ENCODE measurements around the gene LNPEP.

Gene LNPEP

DNA sequence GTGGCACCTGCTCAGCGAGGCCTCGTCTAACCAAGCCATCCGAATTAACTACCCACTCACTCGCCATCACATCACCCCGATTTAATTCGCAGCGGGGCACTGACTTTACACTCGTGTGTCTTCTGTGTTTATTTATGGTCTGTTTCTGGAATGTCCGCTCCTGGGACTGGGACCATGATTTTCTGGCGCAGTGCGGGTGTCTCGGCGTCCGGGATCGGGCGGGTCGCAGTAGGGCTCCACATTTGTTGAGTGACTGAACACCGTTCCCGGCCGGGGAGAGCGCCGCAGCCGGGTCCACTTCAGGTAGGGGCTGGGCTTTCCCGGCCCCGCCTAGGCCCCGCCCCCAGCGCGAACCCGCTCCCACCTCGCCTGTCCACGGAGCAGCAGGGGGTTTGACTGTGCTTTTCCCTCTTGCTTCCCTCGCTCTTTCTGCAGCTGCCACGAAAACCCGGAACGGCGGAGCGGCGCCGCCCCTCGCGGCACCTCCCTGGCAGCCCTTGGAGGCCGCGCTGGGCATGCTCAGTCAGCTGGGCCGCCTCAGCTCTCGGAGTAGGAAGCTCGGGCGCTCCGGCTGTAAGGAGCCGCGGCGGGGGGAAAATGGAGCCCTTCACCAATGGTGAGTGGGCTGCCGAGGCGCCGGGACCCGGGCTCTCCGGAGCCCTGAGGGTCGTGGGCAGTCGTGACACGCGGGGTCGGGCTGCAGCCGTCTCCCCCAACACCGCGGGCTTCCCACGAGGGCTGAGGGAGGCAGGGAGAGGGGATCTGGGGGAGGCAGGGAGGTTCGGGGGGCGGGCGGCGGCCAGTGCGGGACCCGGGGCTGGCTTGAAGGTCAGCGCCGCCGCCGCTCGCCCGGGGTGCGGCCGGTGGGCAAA, at the start of gene LNPEP:
Gene LNPEP (plus strand): TSS at position 522 of the 872 bp plus-strand sequence. CDS start 76 bp downstream, at position 598.
- DNase-seq (ENCODE audit: low spot score): peak; percentile 89

DNA sequence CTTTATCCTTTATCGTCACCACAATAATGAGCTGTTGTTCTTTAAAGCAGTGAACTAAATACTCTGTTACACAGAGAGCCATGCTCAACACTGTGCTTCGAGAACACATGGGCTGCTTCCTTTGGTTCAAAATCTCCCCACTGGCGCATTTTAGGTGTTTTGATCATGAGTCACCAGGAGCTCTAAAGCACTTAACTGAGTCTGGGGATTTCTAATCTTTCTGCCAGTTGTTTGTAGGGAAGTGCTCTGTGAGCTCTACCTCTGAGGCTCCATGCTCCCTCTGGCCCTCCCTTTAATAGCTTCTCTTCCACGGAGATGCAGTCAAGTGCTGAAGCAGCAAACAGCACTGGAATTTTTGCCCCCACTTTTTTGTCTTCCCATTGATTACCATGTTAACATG, 42.5 kb upstream of the LNPEP start:
- no peak for DNase-seq (ENCODE audit: low spot score)

DNA sequence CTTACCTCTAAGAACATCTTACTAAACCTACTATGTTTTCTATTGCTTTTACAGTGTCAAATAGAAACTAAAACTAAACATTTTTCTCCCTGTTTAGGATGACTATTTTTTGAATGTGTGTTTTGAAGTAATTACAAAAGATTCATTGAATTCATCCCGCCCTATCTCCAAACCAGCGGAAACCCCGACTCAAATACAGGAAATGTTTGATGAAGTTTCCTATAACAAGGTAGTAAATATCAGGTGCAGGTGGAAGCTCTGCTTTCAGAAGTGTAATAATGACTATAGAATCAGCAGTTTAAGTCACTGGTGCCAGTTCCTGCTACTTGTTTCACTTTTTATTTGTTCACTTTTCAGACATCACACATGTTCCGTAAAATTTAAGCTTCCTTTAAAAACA, 39.6 kb upstream of the LNPEP start:
- DNase-seq (ENCODE audit: low spot score): no peak

DNA sequence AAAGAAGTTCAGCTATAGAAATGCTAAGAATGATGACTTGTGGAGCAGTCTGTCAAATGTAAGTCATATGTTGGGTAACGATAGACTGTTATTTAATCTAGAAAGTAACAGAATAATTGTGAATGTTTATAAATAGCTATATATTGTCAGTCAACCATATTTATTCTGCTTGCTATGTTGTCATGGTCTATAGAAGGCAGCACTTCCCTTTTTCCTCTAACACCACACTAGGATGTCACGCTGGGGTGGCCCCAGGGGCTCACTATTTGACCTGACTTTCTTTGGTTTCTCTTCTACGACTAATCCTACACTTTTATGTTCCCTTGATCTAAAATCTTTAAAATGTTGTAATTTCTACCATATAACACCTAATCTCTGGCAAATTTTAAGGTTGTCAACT, 39.1 kb upstream of the LNPEP start:
- DNase-seq (ENCODE audit: low spot score): no peak

DNA sequence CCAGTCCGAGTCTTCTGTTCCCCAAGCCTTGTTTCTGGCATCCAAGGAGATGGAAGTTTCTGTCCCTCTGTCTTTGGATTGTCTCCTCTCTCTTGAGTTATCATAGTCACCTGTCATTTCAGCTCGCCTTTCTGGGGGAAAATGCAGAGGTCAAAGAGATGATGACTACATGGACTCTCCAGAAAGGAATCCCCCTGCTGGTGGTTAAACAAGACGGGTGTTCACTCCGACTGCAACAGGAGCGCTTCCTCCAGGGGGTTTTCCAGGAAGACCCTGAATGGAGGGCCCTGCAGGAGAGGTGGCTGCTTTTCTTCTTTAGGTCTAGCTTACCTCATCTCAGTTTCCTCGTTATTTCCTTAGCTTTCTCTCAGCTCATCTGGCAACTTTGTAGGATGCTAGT, 34.5 kb upstream of the LNPEP start:
- no peak for DNase-seq (ENCODE audit: low spot score)

DNA sequence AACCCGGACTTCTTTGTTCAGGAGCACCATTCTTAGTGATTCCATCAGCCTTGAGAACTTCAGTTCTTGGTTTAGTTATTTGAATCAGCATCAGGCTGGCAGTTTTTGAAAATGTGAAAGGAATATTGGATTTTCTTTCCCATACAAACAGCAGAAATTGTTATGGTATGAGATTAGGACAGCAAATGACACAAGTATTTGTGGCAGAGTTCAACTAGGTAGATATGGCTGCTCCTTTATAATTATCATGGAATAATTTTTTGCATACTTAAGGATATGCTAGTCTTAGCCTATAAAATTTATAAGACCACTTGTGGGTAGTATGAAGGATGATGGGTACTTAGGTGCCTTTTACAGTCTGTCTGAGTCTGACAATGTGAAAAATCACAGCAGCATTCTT, 34.0 kb upstream of the LNPEP start:
- DNase-seq (ENCODE audit: low spot score): no peak

DNA sequence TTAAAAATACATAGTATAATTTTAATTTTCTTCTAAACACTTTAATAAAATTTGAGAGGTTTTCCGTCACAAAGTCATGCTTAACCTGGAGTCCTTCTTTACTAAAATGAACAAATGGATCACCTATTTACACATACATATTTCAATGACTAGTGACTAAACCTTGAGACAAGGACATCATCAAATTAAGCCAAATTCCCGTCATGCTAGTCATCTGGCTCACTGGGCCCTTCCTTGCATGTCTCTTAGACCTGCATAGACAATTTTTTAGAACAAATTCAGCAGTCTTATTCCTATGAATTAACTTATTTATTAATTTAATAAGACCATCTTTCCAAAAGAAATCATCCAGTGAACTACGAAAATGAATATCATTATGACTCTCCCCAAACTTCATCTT, 33.0 kb upstream of the LNPEP start:
- DNase-seq (ENCODE audit: low spot score): no peak

DNA sequence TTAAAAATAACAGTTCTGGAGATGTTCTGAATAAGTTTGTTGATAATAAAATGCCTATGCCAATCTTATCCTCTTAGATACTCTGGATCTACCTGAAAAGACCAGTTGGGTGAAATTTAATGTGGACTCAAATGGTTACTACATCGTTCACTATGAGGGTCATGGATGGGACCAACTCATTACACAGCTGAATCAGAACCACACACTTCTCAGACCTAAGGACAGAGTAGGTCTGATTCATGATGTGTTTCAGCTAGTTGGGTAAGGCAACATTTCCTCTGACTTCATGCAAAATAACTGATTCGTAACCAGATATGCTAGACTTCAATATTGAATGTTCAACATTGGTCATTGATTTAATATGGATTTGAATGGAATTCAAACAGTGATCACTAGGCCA, 32.6 kb upstream of the LNPEP start:
- DNase-seq (ENCODE audit: low spot score): no peak

DNA sequence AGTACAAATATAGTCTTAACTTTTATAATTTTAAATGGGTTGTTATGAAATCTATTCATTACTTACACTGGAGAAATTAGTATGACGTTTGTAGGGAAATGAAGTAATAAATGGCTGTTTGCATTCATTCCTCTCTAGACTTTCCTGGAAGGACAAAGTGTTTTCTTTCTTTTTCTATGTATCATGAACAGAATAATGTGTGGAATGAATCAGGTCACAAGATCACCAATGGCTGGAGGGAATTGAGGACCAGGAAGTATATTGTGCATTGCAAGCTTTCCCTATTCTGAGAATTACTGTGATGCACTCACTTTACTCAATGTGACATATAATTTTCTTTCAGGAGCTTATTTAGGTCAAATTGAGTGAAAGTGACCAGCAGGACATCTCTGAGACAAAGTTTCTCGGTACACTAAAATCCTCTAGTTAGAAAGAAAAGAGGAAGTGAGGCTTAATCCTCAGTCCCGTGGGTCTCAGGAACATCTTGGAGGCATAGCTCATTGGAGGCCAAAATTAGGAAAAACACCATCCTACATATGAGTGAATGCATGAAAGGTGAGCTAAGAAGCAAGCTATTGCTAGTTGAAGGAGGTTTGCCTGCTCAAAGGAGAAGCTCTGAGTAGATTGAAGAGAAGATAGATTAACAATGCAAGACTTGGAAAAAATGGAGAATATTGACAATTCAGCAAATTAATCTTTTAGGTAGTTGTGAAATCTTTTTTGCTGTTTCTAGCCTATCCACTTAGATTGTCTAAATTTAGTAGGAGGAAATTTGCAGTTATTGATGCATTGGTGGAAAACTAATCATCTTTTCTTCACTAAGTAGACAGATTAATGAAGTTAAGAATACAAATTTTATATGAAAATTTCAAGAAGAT, 31.6 kb upstream of the LNPEP start:
- DNase-seq (ENCODE audit: low spot score): no peak

DNA sequence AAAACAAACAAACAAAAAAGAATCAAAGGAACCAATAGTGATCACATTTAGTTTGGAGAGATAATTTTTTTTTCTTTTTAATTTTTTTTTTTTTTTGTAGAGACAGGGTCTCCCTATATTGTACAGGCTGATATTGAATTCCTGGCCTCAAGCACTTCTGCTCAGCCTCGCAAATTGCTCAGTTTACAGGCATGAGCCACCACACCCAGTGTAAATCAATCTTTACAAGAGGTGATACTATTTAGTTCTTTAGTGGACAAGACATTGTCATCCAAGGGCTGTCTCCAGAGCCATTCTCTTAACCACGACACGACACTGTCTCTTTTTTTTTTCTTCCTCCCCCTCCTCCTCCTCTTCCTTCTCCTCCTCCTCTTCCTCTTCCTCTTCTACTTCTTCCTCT, 30.0 kb upstream of the LNPEP start:
- DNase-seq (ENCODE audit: low spot score): no peak

DNA sequence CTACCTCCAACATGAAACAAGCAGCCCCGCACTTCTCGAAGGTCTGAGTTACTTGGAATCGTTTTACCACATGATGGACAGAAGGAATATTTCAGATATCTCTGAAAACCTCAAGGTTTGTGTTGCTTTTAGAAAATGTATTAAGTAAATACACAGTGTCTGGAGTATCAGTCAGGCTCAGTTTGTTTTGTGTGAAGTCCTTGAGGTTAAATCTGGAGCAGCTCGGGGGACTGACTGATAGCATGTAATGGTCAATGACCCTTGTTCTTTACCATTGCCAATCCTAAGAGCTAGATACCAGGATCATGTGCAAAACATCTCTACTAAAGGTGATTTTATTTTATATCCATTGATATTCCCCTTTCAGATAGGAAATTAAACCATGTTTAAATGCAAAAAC, 26.9 kb upstream of the LNPEP start:
- DNase-seq (ENCODE audit: low spot score): no peak

DNA sequence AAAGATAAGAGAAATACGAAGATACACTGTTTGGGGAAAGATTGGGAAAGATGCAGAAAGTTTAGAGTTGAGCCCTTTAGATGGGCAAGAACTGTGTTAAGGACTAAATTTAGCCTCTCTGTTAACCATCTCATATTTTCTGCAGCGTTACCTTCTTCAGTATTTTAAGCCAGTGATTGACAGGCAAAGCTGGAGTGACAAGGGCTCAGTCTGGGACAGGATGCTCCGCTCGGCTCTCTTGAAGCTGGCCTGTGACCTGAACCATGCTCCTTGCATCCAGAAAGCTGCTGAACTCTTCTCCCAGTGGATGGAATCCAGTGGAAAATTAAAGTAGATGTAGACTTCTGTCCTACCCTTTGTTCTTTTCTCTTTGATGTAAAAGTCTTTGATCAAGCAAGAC, 26.4 kb upstream of the LNPEP start:
- DNase-seq (ENCODE audit: low spot score): no peak

DNA sequence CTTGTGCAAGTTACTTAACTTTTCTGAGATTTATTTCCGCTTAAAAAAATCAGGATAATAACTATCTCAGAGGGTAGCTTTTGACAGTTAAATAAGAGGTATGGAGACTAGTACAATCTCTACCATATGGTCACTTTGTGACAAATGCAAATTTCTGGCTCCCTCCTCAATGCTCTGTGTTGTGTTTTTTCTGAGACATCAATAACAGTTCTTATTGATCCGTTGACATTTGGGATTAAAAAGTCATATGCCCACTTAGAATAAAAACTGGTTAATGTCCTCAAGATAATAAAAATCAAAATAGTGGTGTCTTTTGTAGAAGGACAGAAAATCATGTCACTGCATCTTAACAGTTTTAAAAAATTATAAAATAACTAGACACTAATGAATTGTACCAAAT, 24.7 kb upstream of the LNPEP start:
- no peak for DNase-seq (ENCODE audit: low spot score)

DNA sequence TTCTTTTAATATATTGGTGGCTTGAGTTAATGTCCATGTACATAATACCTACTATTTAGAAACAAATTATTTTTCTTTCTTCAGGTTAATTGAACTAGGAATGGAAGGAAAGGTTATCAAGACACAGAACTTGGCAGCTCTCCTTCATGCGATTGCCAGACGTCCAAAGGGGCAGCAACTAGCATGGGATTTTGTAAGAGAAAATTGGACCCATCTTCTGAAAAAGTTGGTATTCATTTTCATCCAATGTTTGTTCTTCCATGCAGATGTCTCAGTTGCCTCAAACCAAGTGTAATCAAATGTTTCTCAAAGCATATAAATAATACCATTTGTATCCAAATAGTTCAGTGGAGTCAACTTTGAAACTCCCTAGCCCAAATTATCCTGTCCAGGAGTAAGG, 22.6 kb upstream of the LNPEP start:
- no peak for DNase-seq (ENCODE audit: low spot score)

DNA sequence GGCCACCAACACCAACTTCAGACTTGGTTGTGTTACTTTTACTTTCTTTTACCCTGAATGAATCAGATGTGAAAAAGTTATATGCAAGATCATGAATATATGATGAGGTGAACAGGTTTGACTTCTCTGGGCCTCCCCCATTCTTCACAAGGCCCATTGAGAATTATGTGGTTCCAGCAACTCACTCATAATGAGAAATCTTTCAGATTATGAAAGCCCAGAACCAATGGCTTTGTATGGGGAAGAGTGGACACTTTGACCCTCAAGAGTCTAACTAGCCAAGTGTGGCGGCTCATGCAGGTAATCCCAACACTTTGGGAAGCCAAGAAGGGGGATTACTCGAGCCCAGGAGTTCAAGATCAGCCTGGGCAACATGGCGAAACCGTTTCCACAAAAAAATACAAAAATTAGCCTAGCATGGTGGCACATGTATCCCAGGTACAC, 16.1 kb upstream of the LNPEP start:
- DNase-seq (ENCODE audit: low spot score): no peak

DNA sequence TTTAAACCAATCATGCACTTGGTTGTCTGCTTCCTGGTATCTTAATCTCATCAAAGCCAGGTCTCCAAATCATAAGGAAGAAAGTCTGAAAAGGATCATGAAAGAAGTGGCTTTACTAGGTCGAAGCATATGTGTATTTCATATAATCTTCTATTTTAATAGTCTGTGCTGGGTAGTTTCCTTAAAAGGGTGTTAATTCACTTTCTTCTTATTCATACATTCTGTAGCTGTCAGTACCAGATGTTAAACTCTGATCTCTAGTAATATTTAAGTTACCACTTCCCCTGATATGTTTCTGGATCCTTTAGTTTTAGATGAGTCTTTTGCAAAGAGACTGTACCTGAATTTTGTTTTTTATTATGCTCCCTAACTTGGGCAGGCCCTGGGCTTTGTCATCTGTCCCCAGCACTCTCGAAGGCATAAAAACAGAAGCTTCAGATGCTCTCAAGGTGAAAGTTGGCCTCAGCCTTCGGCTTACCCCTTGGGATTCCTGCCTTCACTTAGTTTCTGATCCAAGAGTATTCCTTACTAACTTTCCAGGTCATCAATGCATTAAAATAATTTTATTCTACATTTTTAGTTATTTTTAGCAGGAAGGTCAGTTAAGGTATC, 15.0 kb upstream of the LNPEP start:
- DNase-seq (ENCODE audit: low spot score): no peak

DNA sequence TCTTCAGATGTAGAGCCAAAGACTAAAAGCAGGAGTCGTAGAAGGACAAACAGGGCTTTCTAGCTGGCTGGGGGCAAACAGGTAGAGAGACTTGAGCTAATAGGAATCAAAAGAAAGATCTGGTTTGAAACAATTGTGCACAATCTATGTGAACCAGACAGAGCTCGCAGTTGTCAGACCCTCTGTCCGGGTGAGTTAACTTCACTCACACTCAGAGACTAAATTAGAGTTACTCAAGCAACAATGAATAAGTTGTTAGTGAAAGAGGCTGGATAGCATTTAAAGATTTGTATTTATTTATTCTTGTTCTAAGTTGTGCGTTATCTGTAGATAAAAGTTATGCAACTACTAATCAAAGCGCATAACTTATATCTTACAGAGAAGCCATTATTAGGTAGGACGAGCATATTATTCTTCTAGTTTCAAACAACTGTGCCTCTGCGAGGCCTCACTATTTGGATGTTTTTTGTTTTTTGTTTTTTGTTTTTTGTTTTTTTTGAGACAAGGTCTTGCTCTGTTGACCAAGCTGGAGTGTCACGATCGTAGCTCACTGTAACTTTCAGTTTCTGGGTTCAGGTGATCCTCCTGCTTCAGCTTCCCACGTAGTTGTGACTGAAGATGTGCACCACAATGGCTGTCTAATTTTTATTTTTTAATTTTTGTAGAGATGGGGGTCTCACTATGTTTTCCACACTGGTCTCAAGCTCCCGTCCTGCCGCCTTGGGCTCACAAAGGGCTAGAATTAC, 13.2 kb upstream of the LNPEP start:
- DNase-seq (ENCODE audit: low spot score): no peak

DNA sequence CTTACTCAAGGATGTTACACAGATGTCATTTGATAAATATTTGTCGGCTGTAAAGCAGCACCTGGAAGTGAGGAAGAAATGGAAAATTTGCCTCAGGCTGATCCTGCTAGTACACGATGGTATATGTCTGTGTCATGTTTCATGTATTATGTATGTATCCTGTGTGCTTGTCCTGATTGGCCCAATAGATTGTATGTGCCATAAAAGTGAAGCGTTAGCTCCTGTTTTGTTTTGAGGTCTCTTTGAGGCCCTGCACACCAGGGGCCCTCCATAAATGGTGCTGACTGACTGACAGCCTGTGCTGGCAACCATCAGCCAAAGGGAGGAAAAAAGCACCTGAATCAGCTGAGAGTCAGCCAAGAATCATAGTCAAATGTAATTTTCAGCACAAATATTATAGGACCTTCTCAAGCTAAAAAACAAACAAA, 11.8 kb upstream of the LNPEP start:
- DNase-seq (ENCODE audit: low spot score): no peak

DNA sequence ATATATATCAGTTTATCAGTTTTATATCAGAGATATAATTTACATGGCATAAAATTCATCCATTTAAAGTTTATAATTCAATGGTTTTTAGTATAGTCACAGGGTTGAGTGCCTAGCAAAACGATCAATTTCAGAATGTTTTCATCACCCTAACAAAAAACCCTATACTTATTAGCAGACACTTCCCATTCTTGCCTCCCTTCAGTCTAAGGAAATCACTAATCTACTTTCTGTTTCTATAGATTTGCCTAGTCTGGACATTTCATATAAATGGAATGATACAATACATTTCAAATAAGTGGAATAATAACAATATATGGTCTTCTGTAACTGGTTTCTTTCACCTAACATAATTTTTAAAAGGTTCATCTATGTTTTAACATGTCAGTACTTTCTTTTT, 9.6 kb upstream of the LNPEP start:
- no peak for DNase-seq (ENCODE audit: low spot score)

DNA sequence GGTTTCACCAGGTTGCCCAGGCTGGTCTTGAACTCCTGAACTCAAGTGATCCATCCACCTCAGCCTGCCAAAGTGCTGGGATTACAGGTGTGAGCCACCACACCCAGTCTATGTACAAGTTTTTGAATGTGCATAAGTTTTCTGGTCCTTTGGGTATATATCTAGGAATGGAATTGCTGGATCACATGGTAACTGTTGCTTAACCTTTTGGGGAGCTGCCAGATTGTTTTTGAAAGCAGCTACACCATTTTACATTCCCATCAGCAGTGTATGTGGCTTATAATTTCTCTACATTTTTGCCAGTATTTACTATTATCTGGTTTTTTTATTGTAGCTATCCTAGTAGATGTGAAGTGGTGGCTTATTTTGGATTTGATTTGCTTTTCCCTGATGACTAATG, 8.9 kb upstream of the LNPEP start:
- no peak for DNase-seq (ENCODE audit: low spot score)

DNA sequence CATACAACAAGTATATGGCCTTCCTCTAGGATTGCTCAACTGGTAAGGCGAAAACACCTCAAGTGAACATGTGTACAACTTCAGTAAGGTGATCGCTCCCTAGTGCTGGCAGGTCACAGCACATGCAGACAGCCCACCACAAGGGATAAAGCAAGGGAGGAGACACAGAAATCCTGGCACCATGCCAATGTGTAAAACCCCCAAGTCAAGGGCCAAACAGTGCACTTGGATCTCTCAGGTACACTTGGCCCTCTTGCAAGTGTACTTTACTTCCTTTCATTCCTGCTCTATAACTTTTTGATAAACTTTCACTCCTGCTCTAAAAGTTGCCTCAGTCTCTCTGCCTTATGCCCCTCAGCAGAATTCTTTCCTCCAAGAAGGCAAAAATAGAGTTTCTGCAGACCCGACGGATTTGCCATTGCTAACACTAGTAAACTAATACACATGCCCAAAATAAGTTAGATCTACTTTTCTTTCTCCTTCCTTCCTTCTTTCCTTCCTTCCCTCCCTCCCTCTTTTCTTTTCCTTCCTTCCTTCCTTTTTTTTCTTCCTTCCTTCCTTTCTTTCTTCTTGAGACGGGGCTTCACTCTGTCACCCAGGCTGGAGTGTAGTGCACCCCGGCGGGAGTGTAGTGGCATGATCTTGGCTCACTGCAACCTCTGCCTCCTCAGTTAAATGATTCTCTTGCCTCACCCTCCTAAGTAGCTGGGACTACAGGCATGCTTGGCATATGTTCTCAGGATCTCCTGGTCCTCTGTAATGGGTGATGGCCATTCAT, 6.8 kb upstream of the LNPEP start:
- no peak for DNase-seq (ENCODE audit: low spot score)
